NK-92 (cell line): ENCODE data around the gene PMS2.
"Not testable (repeated sequence)": the region's sequence is repeated elsewhere in the genome, so short reads cannot be mapped to it uniquely, and the experiment has no call there.

Experiments
- DNase-seq: peaks from one replicate; lab custom pipeline; 2025; ENCODE audit not compliant: unreplicated experiment; lab: John Stamatoyannopoulos, UW

PMS2 gene

DNA sequence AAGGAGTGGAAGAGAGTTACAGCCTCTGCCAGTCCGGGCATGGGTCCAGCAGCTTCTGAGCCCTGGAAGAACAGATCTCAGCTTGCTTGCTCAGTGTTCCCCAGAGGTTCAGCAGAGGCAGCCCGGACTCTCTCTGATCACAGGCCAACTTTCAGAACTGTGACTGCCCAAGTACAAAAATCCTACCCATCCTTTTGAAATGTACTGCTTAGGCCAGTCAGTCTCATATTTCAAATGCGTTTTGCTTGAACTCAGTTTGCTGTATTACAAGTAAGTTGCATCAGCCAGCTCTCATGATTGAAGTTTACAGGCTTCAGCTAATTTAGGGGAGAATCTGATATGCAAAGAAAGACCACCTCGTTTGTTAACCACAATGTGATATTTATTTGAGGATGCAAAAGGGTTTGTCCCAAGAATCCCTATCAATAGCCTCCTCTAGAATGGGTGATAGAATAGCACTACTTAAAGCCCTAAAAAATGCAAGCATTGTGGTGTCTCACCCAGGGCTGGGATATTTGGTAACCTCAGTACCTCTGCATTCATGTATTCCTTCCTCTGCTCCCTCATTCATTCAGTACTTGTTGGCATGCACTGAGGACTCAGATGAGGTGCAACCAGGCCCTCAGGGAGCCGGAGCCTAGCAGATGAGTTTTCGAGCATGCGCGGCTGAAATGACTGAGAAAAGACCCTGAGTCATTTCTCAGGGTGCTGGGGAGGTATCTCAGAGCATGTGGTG lies 7.2 kb upstream of the PMS2 start:
- no peak for DNase-seq

DNA sequence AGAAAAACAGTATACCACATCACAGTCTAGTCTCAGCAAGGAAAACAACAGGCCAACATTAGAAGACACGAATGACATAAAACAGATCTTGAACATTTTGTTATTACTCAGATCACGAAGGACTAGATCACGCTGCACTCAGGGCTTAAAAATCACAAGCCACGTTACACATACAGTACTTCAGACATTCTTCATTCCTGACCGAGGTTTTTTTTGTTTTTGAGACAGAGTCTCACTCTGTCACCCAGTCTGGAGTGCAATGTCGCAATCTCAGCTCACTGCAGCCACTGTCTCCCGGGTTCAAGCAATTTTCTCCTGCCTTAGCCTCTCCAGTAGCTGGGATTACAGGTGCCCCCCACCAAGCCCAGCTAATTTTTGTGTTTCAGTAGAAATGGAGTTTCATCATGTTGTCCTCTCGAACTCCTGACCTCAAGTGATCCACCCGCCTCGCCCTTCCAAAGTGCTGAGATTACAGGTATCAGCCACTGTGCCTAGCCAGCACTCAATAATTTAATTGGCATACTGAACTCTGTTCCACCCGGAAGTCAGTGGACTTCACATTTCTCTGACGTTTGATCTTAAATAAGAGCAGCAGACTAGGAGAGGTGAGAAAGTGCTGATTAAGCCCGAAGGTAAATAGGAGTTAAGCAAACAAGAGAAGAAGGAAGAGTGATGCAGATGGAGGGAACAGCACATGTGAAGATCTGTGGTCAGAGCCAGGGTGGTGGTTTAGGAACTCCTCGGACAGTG lies 3.7 kb upstream of the PMS2 start:
- DNase-seq = no peak

DNA sequence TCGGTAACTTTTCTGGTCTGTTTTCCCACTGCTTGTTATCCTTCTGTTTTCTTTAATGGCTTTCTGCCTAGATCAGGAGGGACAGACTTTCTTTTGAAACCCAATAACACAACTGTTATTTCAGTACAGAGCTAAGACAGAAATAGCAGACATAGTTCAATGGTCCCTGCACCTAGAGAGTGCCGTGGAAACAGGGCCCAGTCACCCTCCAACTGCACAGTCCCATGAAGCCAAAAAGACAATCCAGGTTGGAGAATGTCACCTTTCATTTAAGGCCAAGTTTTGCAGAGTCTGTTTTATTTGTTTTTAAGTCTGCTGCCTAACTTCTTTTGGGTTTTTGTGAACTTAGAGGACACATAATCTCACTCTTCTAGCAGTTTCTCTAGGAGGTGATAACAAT lies 2.7 kb upstream of the PMS2 start:
- DNase-seq = no peak

DNA sequence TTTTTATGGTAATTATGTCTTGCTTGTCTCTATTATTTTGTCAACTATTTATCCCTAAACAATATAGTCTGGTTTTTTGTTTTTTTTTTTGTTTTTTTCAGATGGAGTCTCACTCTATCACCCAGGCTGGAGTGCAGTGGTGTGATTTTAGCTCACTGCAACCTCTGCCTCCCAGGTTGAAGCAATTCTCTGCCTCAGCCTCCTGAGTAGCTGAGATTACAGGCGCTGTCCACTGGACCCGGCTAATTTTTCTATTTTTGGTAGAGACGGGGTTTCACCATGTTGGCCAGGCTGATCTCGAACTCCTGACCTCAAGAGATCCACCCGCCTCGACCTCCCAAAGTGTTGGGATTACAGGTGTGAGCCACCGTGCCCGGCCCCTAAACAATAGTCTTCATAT lies 1.5 kb upstream of the PMS2 start:
- DNase-seq = not testable (repeated sequence)

DNA sequence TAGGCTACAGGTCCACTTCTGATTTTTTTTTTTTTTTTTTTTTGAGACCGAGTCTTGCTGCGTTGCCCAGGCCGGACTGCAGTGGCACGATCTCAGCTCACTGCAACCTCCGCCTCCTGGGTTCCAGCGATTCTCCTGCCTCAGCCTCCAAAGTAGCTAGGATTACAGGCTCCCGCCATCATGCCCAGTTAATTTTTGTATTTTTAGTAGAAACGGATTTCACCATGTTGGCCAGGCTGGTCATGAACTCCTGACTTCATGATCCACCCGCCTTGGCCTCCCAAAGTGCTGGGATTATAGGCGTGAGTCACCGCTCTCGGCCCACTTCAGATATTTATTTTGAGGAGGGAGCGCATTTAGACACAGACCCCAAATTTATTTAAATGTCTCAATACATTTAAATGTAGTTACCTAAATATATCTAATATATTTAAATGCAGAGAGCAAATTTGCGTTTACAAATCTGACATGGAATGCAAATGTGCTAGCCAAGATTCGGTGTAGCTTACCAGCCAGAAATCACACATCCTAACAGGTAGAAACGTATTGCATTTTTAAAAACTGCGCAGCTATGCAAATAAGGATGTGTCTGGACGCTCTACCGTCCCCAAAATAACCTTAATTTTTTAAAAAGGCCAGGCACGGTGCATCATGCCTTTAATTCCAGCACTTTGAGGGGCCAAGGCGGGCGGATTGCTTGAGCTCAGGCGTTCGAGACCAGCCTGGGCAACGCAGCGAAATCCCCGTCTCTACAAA lies 836 bp downstream of the PMS2 start:
- not testable (repeated sequence) for DNase-seq

DNA sequence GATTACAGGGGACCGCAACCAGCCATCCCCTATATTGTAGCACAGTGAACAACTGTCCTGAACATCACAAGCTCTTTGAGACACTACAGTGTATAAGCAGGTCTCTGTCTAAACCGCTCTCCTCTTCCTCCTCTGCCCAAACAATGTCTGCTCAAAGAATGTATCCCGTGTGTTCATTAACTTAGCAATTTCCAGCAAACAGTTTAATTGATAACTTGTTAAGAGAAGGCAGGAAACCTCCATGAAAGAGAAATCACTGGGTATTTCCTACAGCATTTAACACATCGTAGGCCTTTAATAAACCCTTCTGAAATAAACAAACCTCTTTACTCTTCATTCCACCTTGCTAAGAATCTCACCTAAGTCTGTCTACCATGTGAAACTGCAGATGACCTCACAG lies 1.5 kb downstream of the PMS2 start:
- no peak for DNase-seq

DNA sequence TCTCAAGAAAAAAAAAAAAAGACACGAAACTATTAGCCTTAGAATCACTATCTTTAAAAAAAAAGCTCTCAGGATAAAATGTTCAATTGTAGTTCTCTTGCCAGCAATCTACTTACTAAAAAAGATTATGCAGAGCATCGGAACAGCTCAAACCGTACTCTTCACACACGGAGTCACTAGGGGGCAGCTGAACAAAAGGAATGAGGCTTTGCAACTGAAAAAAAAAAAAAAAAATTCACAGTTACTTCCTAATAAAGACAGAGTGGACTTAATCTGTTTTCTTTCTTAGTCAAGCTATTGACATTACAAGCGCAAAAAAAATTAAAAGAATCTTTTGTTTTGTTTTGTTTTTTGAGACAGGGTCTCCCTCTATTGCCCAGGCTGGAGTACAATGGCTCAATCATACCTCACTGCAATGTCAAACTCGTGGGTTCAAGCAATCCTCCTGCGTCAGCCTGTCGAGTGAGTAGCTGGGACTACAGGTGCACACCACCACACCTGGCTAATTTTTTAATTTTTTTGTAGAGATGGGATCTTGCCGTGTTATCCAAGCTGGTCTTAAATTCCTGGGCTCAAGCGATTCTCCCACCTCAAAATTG lies 11.5 kb downstream of the PMS2 start:
- DNase-seq = no peak

DNA sequence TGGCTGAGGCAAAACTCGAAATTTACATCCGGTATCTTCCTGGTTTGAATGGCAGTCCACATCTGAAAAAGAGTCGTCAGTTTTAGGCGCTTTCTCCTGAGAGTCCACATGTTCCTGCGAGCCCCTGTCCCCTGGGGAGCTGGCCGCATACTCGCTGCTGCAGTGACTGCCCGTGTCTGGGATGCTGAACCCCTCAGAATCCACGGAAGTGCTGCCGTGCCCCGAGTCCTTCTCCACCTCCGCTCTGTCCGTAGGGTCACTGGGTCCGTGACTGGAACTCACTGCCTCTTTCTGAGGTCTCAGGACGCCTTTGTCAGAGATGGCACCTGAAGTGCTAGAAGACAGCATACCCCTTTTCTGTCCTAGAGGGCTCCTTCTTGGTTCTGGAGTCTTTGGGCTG lies 21.8 kb downstream of the PMS2 start:
- DNase-seq = not testable (repeated sequence)

DNA sequence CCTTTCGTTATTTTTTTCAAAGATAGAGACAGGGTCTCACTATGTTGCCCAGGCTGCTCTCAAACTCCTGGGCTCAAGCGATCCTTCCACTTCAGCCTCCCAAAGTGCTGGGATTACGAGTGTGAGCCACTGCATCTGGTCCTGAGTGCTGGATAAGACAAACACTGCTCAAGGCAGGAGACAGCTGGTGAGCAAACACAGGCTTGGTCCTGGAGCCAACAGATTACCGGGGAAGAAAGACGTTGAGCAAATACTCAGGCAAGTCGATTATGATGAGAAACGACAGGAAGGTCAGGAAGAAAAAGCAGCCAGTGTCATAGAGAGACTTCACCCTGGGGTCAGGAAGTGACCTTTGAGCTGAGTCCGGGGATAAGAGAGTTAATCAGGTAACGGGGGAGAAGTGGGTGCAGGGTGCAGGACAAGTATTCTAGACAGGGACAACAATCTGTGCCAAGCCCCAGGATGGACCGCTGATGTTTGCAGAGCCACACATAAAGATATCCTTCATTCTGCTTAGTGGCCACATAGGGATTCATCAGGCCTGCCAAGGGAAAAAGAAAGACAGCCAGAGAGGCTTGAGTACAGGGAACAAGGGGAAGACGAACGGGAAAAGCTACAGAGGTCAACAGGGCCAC lies 29.1 kb downstream of the PMS2 start:
- not testable (repeated sequence) for DNase-seq

DNA sequence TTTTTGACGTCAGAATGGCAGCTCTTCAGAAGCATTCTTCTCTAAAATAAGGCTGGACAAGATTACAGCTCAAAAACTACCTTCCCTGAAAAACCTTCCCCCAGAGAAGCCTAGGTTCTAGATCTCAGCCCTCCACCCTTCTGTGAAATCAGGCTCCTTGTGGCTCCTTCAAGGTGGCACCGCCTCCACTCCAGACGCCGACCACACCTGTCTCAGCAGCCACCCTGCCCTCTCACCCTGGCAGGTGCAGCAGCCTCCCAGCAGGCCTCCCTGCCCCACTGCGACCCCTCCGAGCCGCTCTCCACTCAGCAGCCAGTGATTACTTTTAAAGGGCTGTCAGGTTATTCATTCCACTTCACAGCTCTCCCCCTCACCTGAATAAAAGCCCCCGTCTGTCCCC lies 35.3 kb downstream of the PMS2 start:
- DNase-seq = not testable (repeated sequence)

DNA sequence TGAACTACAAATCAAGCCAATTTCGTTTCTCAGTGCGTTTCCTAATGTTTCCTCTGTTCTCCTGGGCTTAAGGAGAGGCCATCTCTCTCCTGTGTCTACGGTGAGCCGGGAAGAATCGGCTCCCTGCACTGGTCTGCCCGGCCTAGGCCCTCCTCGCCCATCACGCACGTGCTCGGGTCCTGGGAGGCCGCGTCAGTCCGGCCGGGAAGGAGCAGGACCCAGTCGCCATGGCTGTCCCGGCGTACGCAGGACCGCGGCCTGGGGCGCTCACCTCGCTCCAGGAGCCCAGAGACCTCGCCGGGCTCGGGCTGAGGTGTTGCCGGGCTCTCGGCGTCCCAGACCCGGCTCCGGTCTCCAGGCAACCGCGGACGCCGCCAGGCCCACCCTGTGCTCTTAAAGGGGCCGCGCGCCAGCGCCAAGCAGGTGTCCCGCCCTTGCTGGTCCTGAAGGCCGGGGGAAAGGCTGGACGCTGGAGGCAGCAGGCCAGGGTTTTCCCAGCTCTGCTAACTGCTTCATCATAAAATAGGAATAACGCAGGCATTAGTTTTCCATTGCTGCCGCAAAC lies 38.4 kb downstream of the PMS2 start, which contains the start of gene RSPH10B:
RSPH10B (minus strand) TSS at position 343 of the 565 bp plus-strand sequence. CDS start 3,573 bp downstream, outside the sequence.
- DNase-seq = not testable (repeated sequence)

DNA sequence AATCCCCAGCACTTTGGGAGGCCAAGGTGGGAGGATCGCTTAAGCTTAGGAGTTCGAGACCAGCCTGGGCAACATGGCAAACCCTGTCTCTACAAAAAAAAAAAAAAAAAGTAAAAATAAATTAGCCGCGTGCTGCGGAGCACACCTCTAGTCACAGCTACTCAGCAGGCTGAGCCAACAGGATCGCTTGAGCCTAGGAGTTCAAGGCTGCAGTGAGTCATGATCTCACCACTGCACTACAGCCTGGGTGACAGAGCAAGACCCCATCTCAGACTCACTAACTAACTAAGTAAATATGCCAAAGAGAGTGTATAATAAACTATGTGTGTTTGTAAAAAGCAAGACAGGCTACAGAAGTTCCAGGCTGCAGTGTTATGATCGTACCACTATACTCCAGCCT lies 45.0 kb downstream of the PMS2 start:
- not testable (repeated sequence) for DNase-seq

DNA sequence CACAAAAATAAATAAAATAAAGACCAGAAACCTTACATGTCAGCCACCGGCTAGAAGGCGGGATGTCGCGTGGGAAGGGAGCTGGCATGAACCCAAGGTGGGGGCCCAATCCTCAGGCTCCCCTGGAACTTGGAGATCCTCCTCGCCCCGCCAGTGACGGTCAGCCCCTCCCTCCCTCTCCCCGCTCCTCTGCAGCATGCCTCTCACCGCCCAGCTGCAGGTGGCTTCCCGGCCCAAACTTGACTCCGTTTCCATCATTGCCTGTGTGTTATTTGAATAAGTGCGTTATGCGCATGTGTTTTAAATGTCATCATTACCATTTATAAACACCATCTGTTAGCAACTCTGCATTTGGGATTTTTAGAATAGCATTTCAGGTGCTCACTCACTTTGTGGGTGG lies 45.6 kb downstream of the PMS2 start:
- not testable (repeated sequence) for DNase-seq

DNA sequence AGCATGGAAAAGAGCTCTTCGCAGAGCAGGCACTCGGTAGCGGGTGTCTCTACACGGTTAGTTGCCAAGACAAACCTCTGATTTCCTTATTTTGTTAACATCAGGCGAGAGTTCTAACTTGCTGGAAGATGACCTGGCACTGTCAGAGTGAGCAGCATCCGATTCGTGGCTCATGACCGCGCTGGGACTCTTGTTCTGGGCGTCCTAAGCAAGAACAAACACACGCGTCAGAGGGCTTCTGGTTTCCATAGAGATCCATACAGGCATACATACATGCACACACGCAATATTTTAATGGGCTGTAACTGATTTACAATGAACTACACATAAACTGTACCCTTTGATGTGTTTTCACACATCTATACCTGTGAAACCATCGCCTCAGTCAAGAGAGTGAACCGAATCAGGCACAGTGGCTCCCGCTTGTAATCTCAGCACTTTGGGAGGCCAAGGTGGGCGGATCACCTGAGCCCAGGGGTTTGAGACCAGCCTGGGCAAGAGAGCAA lies 73.9 kb downstream of the PMS2 start:
- DNase-seq = not testable (repeated sequence)

DNA sequence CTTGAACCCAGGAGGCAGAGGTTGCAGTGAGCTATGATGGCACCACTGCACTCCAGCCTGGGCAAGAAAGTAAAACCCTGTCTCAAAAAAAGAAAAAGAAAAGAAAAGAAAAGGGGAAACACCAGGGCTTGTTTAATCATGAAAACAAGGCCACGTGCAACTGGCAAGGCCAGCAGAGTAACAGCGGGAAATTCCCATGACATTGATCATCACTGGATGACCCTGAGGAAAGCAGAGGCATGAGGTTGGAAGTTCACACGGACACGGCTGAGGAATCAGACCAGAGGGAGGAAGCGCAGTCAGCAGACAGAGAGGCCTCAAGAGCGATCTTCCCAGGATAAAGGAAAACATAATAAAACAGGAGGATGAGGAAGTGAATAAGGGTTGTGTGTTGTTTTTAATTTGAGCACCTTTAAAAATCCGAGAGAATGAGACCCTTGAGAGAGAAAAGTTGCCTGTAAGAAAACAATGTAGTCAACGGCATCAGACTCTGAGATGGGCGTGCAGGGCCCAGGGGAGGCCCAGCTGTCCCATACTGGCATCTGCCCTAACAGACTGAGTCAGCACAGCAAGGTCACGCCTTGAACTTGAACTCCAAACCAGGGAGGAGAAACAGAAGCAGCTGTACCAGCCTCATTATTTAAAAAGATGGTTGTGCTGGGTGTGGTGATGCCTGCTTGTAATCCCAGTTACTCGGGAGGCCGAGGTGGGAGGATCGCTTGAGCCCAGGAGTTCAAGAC lies 76.8 kb downstream of the PMS2 start:
- not testable (repeated sequence) for DNase-seq

DNA sequence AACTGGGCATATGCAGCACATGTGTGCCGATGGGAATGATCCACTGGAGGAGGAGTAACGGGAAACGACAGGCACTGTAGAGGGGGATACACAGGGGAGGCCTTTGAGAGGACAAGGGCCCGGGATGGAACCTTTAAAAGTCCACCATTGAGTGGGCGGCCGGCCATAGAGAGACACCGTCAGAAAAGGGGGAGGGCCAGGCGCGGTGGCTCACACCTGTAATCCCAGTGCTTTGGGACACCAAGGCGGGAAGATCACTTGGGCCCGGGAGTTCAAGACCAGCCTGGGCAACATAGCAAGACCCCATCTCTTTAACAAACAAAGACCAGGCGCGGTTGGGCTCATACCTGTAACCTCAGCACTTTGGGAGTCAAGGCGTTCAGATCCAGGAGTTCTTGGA lies 77.6 kb downstream of the PMS2 start:
- not testable (repeated sequence) for DNase-seq

DNA sequence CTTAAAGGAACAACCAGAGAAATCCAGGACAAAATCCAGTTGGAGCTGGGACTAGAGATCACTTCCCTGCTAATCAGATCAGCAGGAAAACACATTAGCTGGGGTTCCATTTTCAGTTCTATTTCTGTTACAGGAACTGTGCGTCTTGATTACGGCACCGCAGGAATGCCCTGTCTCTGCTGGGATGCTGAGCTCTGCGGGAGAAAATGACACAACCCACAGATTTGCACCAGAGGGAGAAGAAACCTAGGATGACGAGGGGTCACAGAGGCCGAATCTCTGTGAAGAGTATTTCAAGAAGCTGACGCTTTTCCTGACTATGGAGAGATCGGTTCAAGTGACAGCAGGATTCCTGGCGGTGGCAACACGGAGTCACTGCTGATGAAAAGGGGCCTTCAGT lies 78.6 kb downstream of the PMS2 start:
- DNase-seq = not testable (repeated sequence)

DNA sequence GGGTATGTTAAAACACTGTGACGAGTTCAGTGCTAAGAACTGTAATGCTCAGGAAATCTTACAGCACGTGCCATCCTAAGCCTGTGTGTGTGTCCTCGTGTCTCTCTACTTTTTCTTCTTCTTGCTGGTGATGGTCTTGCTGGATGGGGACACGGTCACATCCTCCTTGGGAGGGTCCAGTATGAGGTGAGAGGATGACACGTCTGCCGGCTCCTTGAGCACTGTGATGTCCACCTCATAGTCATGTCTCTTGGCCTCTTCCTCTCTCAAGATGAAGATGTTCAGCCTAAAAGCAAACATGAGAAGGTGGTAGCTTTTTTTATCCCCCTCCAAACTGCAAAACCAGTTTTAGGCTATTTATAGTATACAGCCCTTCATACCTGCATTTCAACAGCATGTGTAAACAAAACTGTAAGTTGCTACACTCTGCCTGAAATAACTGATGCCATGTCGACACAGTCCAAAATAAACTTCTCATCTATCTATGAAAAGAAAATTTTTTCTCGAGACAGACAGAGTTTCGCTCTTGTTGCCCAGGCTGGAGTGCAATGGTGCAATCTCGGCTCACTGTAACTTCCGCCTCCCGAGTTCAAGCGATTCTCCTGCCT lies 82.5 kb downstream of the PMS2 start:
- DNase-seq = not testable (repeated sequence)

DNA sequence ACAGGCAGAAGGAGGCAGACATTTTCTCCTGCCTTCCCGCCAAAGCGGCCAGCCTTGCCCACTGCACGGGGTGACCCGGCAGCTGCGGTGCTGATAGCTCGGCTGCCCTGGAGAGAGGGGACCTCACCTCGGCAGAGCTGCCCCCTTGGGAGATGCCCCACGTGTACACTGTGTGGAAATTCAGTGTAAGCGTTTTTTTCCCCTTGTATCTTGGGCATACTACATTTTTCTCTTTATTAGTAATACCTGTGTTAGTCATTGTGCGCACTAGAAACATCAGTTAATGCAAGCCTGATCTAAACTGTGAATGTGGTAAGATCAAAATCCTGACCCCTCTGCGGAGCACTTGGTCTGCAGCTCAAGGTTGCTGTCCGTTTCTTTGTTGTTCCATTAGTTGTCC lies 84.2 kb downstream of the PMS2 start:
- not testable (repeated sequence) for DNase-seq
